SK-N-MC (cell line): ENCODE data around the gene SLC30A7.

Experiments
- EZH2 ChIP-seq: fragments of 200-600 bp; sonication (generic); IDR thresholded peaks from one replicate; pipeline ENCODE4 v1.6.1; 2017; ENCODE audit warnings: antibody characterized with exemption
- POLR2AphosphoS5 ChIP-seq: IDR thresholded peaks from 2 replicates; pipeline ENCODE4 v1.6.1; 2012; ENCODE audit warnings: mild to moderate bottlenecking, low read depth, low read length, borderline replicate concordance

- TF ChIP-seq POLR2AphosphoS5 (no peak), EZH2 (no peak)
Observed at GRCh38 chr1:101022294-101022693, 126.4 kb downstream of the SLC30A7 start.
